NCI-H1105 (cell line): Measurements from ENCODE around the gene TMEM163.

Experiments used
- DNase-seq: peaks from one replicate; lab custom pipeline; 2025; lab: John Stamatoyannopoulos, UW

TMEM163 gene

DNA sequence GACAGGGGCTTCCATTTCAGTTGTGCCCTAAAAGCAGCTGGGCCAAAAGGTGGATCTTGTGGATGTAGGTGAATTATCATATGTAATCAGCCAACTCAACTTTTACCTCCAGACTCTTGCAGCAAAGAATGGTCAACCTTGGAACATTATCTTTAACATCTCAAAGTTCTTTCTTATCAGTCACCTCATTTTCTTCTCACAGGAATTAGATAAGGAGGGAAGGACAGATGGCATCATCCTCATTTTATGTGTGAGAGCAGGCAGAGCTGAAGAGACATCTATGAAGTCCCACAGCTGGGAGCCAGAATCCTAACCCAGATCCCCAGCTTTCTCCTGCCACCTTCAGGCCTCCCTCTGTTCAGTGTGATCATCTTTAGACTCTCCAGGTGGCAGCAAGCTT, 282.9 kb downstream of the TMEM163 start:
- no peak for DNase-seq

DNA sequence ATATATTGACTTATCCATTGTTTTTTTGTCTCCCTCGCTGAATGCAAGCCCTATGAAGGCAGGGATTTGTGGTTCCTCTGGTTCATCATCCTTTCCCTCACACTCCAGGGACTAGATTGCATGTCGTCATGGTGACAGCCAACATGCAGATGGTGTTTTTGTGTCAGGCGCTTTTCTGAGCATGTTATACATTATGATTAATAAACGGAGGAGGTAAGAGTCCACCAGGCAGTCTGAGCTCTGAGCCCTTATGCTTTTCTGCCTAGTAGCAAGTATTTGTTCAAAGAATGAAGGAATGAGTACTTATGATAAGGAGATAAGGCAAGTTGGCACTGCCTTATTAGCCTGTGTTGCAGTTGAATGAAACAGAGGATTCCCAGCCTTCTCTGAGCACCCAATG, 283.3 kb downstream of the TMEM163 start:
- no peak for DNase-seq

DNA sequence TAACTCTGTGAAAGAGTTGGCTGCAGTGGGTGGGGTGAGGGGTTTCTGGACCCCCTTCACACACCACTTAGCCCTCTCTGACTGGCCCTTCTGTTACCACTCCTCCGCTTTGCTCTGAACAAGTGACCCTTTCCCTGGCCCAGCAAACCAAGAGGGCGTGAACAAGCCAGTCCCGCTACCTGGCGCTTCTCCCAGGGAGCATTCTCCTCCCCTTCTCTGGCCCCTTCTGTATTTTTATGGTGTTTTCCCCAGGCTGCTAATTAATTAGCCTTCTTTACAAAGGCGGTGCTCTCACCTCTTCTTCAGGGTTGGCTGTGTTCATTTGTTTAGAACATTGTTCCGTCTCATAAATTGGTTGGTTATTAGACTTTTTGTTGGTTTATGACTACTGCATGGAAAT, 284.8 kb downstream of the TMEM163 start:
- no peak for DNase-seq

DNA sequence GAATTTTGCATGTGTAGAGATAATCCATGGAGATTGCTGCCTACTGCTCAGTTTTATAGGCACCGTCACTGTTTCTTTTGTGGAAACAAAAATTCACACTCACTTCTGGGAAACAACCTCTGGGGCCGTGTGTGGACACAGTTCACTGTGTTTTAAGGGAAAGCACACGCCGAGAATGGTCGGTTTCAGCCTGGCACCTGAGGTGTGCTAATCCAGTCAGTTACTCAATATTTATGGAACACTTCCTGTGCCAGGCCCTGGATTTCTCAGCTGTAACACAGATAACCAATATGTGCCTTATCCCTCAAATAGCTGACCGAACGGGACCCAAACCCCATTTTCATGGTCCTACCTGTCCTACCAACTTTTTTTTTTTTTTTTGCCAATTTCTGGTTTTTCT, 285.3 kb downstream of the TMEM163 start:
- no peak for DNase-seq

DNA sequence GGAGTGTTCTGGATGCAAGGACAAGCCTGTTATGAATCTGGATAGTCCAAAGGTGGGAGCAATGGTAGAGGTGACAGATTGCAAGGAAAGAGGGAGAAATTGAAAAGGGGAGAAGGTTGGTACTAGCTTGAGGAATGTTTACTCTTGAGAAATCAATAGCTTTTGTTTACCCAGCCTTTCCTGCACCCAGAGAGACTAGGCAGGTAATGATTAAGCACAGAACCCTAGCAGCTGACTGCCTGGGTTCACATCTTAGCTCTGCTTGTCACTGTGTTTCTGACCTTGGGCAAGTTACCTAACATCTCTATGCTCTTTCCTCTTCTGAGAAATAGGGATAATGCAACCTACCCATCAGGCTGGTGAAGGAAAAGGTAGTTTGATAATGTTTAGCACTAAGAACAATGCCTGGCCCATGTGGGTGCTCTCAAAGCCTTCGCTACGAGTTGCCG, 286.3 kb downstream of the TMEM163 start:
- DNase-seq = no peak

DNA sequence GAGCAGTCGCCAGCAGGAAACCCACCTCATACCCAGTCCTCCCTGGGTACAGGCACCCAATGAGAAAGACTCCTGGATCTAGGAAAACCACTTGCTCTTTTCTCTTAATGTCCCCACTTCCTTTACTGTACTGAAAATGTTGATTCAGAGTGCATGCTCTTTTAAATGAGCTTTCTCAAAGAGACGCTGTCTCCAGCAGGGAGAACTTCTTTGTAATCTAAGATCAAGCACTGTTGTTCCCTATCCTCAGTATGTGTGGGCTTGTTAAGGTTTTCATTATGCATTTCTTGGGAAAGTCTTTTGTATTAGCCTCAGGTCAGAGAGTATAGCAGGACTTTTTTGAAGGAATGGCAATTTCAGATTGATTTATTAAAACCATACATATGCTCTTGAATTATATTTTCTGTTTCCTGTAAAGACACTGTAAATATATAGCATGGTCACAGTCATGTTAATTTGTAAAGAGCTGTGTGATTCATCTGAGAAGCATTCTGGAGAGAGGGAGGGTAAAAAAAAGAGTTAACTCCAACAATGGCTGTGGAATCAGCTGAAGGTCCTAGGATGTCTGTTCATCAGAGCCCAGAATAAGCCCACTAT, 286.9 kb downstream of the TMEM163 start:
- no peak for DNase-seq

DNA sequence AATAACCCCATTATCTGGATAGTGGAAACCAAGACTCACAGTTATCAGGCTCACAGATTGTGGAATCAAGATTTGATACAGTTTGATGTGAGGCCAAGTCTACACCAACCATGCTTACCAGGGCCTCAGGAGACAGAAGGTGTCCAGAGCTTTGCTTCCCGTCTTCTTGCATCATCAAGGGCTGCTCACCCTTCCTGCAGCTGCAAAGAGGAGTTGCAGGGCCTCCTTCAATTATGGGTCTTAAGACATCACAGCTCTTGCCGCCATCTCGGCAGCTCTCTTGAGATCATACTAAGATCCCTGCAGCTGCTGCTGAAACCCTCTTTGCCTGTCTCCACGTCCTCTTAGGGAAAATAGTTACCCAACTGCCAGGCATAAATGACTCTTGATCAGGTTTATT, 288.9 kb downstream of the TMEM163 start:
- DNase-seq = no peak

- no peak for DNase-seq
Measured at GRCh38 chr2:134426721-134427120, 292.1 kb downstream of the TMEM163 start.

GRCh38 chr2:134425724-134426496, 292.9 kb downstream of the TMEM163 start:
- DNase-seq = no peak

DNA sequence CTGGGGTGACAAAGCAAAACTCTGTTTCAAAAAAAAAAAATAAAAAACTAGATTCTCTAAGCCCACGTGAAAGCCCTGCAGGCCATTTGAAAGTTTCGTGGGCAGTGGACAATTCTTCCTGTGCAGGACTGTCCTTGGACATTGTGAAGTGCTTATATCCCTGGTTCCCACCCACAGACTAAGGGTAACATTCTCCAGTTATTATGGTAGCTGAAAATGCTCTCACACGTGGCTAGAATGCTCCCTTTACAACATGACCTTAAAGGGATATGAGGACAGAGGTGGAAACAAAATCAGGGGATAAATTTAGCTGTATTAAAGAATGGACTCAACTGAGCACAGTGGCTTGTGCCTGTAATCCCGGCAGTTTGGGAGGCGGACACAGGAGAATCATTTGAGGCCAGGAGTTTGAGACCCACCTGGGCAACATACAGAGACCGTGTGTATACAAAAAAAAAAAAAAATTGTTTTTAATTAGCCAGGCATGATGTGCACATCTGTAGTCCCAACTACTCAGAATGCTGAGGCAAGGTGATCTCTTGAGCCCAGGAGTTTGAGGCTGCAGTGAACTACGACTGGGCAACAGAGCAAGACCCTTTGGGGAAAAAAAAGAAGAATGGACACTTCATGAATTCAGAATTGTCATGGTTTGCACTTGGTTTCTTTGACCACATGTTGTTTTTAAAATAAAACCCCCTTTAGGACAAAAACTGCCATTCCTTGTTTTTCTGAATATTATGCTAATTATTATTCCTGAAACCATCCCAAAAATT, 297.1 kb downstream of the TMEM163 start:
- DNase-seq = no peak

- DNase-seq = no peak
Measured at GRCh38 chr2:134420920-134421319, 297.9 kb downstream of the TMEM163 start.

- no peak for DNase-seq
Measured at GRCh38 chr2:134420259-134420658, 298.5 kb downstream of the TMEM163 start.

DNA sequence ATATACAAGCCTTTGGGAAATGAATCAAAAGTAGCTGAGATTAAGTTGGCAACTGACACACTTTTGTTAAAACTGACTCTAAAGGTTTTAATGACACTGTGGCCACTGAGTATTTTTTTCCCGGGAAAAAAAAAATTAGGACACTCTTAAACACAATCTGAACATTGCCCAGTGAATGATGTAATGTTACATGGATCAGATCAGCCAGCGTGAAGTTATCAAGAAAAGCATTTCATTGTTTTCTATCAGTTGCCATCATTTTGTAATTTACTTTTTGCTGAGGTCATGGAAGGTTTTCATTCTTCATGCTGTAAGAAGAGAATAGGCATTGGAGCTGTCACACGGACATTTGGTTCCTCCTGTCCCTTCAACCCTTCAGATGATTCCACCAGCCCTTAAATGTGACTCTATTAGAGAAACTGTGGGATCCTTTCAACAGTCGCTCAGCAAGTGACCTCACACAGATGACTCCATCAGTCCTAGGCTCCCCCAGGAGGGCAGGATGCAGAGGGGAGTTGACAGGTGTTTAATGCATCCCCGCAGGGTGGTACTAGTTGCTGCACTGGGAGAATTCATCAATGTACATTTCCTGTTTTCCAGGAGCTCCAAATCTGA, 300.7 kb downstream of the TMEM163 start:
- DNase-seq = no peak

- DNase-seq = no peak
Measured at GRCh38 chr2:134416637-134417036, 302.2 kb downstream of the TMEM163 start.

- no peak for DNase-seq
Measured at GRCh38 chr2:134416018-134416417, 302.8 kb downstream of the TMEM163 start.

GRCh38 chr2:134413912-134414311, 304.9 kb downstream of the TMEM163 start:
- no peak for DNase-seq

DNA sequence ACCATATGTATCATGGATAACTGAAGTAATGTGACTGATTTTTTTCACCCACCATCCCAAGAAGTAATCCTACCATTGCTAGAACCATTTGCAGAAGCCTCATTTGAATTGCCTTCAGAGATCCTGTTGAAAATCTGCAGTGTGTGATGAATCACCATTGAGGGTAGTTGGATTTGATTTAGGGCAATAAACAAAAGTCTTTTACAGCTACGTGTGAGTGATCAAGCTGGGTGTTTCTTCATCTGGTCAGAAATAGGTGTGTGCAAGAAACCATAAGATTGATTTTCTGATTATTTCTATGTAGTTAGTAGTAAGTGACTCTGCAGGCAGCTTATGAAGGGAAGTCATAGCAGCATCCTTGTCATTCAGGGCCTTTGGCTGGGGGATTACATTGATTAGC, 305.4 kb downstream of the TMEM163 start:
- DNase-seq = no peak

DNA sequence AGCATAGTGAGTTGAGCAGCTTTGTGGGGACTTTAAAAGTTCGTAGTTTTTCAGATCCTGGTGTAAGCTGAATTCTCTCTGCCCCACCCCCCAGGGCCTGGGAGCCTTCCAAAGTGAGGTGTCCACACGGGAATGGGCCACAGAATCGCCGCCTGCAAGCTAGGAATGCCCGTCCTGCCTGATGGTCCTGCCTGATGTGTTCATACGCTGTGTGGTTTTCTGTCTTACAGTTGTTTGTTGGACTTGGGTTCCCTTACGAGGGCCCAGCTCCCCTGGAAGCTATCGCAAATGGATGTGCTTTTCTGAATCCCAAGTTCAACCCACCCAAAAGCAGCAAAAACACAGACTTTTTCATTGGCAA, 306.2 kb downstream of the TMEM163 start:
- DNase-seq = no peak

DNA sequence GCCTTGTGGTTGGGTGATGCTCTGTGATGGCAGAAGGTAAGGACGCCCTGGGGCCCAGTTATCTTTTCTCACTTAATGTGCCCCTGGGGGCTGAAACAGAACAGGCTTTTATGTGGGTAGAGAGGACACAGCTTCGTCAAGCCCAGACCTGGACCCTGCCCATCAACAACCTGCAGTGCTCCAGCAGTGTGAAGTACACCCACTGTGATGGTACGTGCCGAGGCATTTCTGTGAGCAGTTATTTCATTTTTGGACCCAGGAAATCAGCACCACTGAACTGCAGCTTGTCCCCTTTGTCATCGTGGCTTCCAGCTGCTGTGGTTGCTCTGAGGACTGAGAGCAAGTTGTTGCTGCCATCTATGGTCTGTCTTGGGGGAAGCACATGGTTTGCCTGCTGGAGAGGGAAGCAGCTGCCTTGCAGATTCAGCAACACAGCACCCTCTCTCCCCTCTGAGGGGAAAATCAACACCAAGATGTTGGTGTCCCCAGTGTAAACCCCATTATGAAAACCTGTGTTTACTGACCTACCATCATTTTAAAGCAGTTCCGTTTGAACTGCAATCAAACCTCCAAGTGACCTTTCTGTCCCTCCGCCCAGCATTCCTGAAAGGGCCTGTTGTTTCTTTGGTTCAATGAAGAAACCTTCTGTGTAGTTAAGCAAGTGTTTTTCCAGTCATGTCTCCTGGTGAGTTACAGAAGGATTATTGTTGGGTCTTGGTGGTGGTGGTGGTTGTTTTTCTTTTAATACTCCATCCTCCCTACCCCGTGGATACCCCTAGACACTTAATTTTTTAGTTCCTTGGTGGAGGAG, 306.8 kb downstream of the TMEM163 start:
- peak; percentile 74 for DNase-seq

DNA sequence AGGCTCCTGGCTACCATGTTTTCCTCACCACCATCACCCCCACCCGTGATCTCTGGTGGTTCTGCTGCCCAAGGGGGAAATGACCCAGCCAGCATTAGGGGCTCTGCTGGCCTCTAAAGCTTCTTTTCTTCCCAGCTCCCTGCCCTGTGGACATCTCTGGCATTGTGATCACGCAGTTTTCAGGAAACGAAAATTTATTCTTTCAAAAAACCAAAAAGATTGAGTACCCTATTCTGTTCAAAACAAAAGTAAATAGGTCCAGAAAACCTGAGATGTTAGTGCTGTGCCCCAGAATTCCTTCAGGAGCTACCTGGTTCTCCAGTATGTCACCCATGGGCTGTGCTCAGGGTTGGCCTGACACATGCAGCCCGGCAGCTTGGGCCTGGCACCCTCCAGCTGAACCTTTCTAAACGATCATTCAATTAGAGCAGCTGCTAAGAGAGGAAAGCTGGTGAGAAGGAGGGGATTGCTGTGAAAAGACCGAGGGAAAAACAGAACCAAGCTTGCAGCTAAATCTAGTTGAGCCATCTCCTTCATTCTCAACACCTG, 307.4 kb downstream of the TMEM163 start:
- DNase-seq = peak; percentile 68

GRCh38 chr2:134410831-134411231, 308.0 kb downstream of the TMEM163 start:
- no peak for DNase-seq

DNA sequence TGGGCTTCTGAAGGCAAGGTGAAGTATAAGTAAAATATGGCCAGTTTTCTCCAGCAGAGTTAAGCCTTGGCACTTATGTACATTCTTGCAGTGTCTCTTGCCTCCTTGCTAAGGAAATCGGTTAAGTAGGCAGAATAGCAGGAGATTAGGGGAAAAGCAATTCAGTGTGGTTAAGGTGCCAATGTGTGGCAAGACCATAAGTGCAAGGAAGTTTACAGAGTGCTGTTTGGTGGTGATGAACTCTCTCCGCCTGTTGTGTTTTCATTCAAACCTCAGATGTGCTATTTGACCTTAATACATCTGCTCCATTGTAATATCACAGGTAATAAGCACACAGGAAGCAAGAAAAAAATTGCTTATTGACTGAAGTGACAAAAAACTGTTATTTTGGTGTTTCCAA, 308.8 kb downstream of the TMEM163 start:
- DNase-seq = no peak
